Neural cell (in vitro differentiated cells): ENCODE data around the gene SLC66A2.

Source experiments
- EP300 ChIP-seq: fragments of 450-650 bp; conservative IDR thresholded peaks from 2 replicates; pipeline ENCODE4 v1.6.1; 2014; ENCODE audit warnings: antibody characterized with exemption, mild to moderate bottlenecking, moderate library complexity; ENCODE audit not compliant: poor library complexity, severe bottlenecking
- EZH2 ChIP-seq: fragments of 200-600, 300-800 bp; shearing (Covaris generic), sonication (generic); IDR thresholded peaks from 2 replicates; pipeline ENCODE4 v1.6.1; 2014; ENCODE audit warnings: antibody characterized with exemption, low read length, borderline replicate concordance, mild to moderate bottlenecking; ENCODE audit not compliant: insufficient read depth, poor library complexity, severe bottlenecking
- SMC3 ChIP-seq: fragments of 450-650 bp; conservative IDR thresholded peaks from 2 replicates; pipeline ENCODE4 v1.6.1; 2014; ENCODE audit warnings: antibody characterized with exemption, mild to moderate bottlenecking, moderate library complexity; ENCODE audit not compliant: poor library complexity
- TF ChIP-seq, protein P1 (sequence below): fragments of 450-650 bp; IDR thresholded peaks from 2 replicates; pipeline ENCODE4 v1.5.1; 2014; ENCODE audit warnings: antibody characterized with exemption, mild to moderate bottlenecking, moderate library complexity; ENCODE audit not compliant: poor library complexity, severe bottlenecking

DNA sequence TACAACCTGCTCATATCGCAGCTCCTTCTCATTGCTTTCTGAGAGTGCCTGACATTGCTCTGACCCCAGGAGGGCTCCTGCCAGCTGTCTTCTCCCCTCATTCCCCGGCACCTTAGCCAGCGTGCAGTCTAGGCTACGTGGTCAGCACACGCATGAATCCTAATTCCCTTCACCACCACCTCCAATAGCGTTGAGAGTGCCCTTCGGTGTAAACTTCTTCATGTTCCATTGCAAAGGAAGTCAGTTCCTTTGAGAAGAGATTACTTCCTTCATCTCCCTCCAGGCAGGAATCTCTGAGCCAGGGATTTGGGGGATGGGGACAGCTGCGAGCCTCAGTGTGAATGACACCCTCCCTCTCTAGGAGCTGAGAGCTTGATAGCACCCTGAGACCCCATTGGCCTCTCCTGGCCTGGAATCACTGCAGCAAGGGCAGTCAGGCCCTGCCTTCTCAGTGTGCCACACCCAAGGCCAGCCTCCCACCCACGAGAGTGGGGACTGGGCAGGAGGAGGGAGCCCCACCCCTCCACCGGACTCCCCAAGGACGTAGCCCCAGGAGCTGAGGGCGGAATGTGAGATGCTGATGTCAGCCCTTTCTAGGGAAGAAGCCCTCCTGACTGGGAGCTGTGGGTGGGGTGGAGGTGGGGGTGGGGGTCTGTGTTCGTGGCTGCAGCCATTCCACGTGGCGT is 53.4 kb downstream of the SLC66A2 start:
- TF ChIP-seq EP300, result no peak
- TF ChIP-seq EZH2, result no peak
- TF ChIP-seq, protein P1, sequence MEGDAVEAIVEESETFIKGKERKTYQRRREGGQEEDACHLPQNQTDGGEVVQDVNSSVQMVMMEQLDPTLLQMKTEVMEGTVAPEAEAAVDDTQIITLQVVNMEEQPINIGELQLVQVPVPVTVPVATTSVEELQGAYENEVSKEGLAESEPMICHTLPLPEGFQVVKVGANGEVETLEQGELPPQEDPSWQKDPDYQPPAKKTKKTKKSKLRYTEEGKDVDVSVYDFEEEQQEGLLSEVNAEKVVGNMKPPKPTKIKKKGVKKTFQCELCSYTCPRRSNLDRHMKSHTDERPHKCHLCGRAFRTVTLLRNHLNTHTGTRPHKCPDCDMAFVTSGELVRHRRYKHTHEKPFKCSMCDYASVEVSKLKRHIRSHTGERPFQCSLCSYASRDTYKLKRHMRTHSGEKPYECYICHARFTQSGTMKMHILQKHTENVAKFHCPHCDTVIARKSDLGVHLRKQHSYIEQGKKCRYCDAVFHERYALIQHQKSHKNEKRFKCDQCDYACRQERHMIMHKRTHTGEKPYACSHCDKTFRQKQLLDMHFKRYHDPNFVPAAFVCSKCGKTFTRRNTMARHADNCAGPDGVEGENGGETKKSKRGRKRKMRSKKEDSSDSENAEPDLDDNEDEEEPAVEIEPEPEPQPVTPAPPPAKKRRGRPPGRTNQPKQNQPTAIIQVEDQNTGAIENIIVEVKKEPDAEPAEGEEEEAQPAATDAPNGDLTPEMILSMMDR, result no peak
- TF ChIP-seq SMC3, result no peak
